DOHH2 (cell line): ENCODE results near the gene TNNC1.

Experiments
- H3F3A ChIP-seq: fragments of 200-600 bp; sonication (generic), shearing (Covaris generic); 2 replicates; pipeline ENCODE4 v1.6.0; 2016; ENCODE audit warnings: antibody characterized with exemption, mild to moderate bottlenecking; ENCODE audit not compliant: control insufficient read depth, insufficient read depth
- H3K27ac ChIP-seq: fragments of 200-600 bp; sonication (generic); 2 replicates; pipeline ENCODE4 v1.5.1; 2014; ENCODE audit warnings: low read depth, mild to moderate bottlenecking, low read length, moderate library complexity
- H3K27me3 ChIP-seq: fragments of 200-600 bp; sonication (generic); 2 replicates; pipeline ENCODE4 v1.6.1; 2014; ENCODE audit warnings: mild to moderate bottlenecking, low read length, mixed read lengths; ENCODE audit not compliant: control insufficient read depth
- H3K36me3 ChIP-seq: fragments of 200-600 bp; sonication (generic); 2 replicates; pipeline ENCODE4 v1.6.1; 2014; ENCODE audit warnings: mild to moderate bottlenecking, low read length, moderate library complexity, mixed read lengths; ENCODE audit not compliant: control insufficient read depth
- H3K4me1 ChIP-seq: fragments of 200-600 bp; sonication (generic); 2 replicates; pipeline ENCODE4 v1.6.1; 2014; ENCODE audit warnings: mild to moderate bottlenecking, low read length, mixed read lengths; ENCODE audit not compliant: control insufficient read depth
- H3K4me2 ChIP-seq: fragments of 200-600 bp; sonication (generic); 2 replicates; pipeline ENCODE4 v1.6.0; 2014; ENCODE audit warnings: mild to moderate bottlenecking, low read length, moderate library complexity
- H3K4me3 ChIP-seq: fragments of 200-600 bp; sonication (generic); 2 replicates; pipeline ENCODE4 v1.5.1; 2014; ENCODE audit warnings: mild to moderate bottlenecking, low read length, mixed read lengths
- H3K79me2 ChIP-seq: fragments of 200-600 bp; sonication (generic); 2 replicates; pipeline ENCODE4 v1.6.1; 2014; ENCODE audit warnings: mild to moderate bottlenecking, low read length, mixed read lengths; ENCODE audit not compliant: control insufficient read depth
- H3K9me2 ChIP-seq: fragments of 200-600 bp; sonication (generic); replicated peaks from 2 replicates; pipeline ENCODE4 v1.6.1; 2014; ENCODE audit warnings: mild to moderate bottlenecking, low read length, mixed read lengths; ENCODE audit not compliant: control insufficient read depth
- H3K9me3 ChIP-seq: fragments of 200-600 bp; sonication (generic); 2 replicates; pipeline ENCODE4 v1.6.1; 2014; ENCODE audit warnings: antibody characterized with exemption, low read length, mixed read lengths; ENCODE audit not compliant: control insufficient read depth, insufficient read depth
- H4K20me1 ChIP-seq: fragments of 200-600 bp; sonication (generic); 2 replicates; pipeline ENCODE4 v1.6.0; 2014; ENCODE audit warnings: low read depth, mild to moderate bottlenecking, antibody characterized with exemption, low read length, moderate library complexity; ENCODE audit not compliant: control insufficient read depth, insufficient read depth
- CTCF ChIP-seq: fragments of 200-600 bp; sonication (generic); IDR thresholded peaks from one replicate; pipeline ENCODE4 v1.5.1; 2014; ENCODE audit warnings: antibody characterized with exemption, mild to moderate bottlenecking, low read depth, low read length; ENCODE audit not compliant: poor library complexity, severe bottlenecking
- EZH2phosphoT487 ChIP-seq: fragments of 200-600 bp; sonication (generic); IDR thresholded peaks from 2 replicates; pipeline ENCODE4 v1.6.1; 2017; ENCODE audit warnings: borderline replicate concordance, mild to moderate bottlenecking, antibody characterized with exemption, low read length, moderate library complexity, mixed read lengths

TNNC1 gene

GRCh38 chr3:52483081-52483480 is 29.2 kb upstream of the TNNC1 start:
- Histone ChIP-seq H3K27me3 (no peaks in the 10 kb centered on the region), H3K9me2 (no peaks in the 10 kb centered on the region), H3K4me3 (no peak overlapping the region), H3K79me2 (no peaks in the 10 kb centered on the region), H3K36me3 (peaks cover 64% of the 10 kb centered on the region), H4K20me1 (no peaks in the 10 kb centered on the region), H3F3A (no peaks in the 10 kb centered on the region), H3K27ac (no peak overlapping the region), H3K9me3 (no peaks in the 10 kb centered on the region), H3K4me2 (no peak overlapping the region), H3K4me1 (no peaks in the 10 kb centered on the region)
- TF ChIP-seq CTCF (no peak), EZH2phosphoT487 (no peak)

GRCh38 chr3:52481819-52482521 is 28.1 kb upstream of the TNNC1 start:
- Histone ChIP-seq H4K20me1 (no peaks in the 10 kb centered on the region), H3K4me2 (no peak overlapping the region), H3K4me1 (no peaks in the 10 kb centered on the region), H3K9me2 (no peaks in the 10 kb centered on the region), H3K27ac (no peak overlapping the region), H3F3A (no peaks in the 10 kb centered on the region), H3K4me3 (no peak overlapping the region), H3K79me2 (no peaks in the 10 kb centered on the region), H3K36me3 (peaks cover 69% of the 10 kb centered on the region), H3K9me3 (no peaks in the 10 kb centered on the region), H3K27me3 (no peaks in the 10 kb centered on the region)
- TF ChIP-seq EZH2phosphoT487 (no peak), CTCF (peak; percentile 76)

- Histone ChIP-seq H3K79me2 (no peaks in the 10 kb centered on the region), H3K4me1 (no peaks in the 10 kb centered on the region), H3K4me2 (no peak overlapping the region), H3K9me3 (no peaks in the 10 kb centered on the region), H3F3A (no peaks in the 10 kb centered on the region), H3K4me3 (no peak overlapping the region), H3K9me2 (no peaks in the 10 kb centered on the region), H3K27me3 (no peaks in the 10 kb centered on the region), H3K36me3 (peaks cover 70% of the 10 kb centered on the region), H4K20me1 (no peaks in the 10 kb centered on the region), H3K27ac (no peak overlapping the region)
- TF ChIP-seq CTCF (no peak), EZH2phosphoT487 (no peak)
Observed at GRCh38 chr3:52480768-52481715, 27.2 kb upstream of the TNNC1 start.
